ENCODE data around the gene TMEM54.

Gene TMEM54

DNA sequence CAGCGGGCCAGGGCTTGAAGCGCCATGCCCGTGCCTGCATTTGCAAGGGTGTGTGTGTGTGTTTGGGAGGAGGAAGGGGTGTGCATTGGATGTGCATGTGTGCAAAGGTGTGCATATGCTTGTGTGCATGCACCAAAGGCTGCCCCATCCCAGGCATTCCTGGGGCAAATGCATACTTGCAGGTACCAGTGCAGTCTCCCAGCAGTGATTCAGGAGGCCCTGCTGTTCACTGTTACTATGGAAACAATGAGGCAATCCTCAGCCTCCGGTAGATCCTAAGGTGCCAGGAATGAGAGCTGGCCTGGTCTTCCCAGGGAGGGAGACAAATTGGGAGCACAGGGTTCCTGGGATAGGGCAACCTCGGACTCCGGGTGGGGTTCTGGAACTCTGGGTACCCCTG lies 23.0 kb downstream of the TMEM54 start:
- no peak for DNase-seq

GRCh38 chr1:32877211-32878110 lies 23.7 kb downstream of the TMEM54 start:
- peak; percentile 56 for DNase-seq

DNA sequence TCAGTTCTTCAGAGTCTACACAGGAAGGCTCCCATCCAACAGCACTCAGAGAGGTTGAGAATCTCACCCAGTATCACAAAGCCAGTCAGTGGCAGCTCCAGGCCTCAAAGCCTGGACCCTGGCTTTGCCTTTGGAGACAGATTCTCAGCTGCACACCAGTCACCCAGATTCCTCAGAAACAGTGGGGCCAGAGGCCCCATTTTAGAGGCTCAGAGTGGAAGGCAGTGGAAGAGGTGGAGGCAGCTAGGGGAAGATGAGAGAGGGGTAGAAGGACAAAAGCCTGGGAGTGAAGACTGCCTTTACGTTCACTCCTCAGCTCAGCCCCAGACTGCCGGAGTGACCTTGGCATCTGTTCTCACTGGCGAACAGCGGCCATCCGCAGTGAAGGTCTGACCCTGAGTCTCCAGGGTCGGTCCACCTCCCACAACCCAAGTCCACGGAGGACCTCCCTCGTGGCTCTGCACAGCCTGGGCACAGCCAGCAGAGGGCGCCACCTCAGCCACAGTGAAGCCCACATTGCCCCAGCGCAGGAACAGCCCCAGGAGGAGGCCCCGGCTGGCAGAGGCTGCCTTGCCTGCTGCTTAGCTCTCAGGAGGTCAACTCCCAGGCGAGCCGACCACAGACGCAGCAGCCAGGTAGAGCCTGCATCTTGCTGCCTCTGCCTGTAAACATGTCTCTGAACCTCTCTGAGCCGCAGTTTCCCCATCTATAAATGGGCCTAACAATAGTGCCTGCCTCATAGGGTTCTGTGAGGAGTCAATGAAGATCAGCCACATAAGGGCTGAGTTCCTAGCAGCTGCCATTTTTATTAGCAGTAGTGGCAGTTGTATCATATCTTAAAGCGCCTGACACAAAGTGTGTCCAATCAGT lies 24.6 kb downstream of the TMEM54 start:
- peak; percentile 73 for DNase-seq

- no peak for DNase-seq
Measured at GRCh38 chr1:32874860-32875752, 26.1 kb downstream of the TMEM54 start.

DNA sequence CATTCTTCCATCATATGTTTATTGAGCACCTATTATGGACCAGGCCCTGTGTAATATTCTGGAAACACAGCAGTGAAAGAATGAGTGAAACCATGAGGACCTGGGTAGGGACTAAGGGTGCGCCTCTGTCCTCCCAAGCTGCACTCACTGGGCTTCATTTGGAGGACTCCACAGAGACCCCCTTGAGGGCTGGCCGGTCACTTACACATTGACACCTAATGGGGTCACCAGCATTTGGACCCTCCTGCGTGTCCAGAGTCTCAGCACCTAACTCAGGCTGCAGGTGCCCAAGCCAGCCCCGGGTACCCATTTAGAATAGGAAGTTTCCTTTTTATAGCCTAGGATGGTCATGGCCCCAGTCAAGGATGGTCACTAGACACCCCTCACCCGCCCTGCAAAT lies 27.7 kb downstream of the TMEM54 start:
- peak; percentile 25 for DNase-seq

- peak; percentile 30 for DNase-seq
Measured at GRCh38 chr1:32872192-32872460, 29.1 kb downstream of the TMEM54 start.

- DNase-seq = peak; percentile 54
Measured at GRCh38 chr1:32871364-32872191, 29.6 kb downstream of the TMEM54 start.

DNA sequence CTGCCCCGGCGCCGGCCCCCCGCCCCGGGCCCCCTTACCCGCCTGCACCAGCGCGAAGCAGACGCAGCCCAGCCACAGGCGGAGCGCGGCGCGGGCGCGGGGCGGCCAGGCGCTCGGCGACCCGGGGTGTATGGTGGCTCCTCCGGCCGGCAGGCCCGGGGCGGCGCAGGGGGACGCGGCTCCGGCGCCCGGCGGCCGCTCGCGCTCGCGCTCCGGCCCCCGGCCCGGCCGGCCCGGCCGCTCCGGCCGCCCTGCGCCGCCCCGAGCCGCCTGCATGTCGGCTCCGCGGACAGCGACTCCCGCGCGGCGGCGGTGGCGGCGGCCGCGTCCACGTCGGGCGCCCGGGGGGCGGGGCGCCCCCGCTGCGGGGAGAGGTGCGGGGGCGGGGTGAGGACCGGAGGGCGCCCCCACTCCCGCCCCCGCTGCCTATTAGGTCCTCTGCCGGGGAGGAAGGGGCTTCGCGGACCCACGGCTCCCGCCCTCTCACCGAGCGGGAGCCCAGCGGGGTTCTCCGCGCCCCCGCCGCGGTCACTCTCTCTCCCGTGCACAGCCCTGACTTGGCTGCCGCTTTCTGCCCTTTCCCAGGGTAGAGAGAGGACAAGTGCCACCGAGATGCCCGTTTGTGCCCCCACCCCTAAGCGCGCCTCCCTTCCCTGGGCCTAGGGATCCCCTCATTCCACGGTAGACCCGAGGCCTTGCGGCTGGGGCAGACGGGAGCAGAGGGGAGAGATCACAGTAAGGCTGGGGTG lies 30.4 kb downstream of the TMEM54 start, which contains the start of gene FNDC5:
Gene FNDC5 (minus strand): TSS at position 298 of the 749 bp plus-strand sequence.
- peak; percentile 57 for DNase-seq

- peak; percentile 53 for DNase-seq
Measured at GRCh38 chr1:32869923-32870614, 31.1 kb downstream of the TMEM54 start.

GRCh38 chr1:32868806-32869455 lies 32.3 kb downstream of the TMEM54 start:
- peak; percentile 55 for DNase-seq

DNA sequence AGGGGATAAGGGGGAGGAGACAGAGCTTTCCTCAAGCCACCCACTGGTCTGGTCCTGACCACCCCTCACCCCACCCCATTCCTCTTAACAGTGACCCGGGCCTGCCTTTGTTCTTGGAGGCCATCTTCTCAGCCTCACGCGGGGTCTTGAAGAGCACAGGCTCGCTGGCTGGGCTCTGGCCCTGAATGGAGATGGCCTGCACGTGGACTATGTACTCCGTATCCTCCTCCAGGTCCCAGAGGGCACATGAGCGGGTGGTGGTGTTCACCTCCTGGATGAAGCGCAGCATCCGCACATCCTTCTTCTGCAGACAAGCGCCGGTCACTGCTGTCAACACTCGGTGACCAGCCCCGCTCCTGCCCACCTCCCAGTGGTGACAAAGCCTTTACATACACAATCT lies 33.1 kb downstream of the TMEM54 start:
- DNase-seq = peak; percentile 31

GRCh38 chr1:32867671-32868070 lies 33.5 kb downstream of the TMEM54 start:
- no peak for DNase-seq

GRCh38 chr1:32867151-32867550 lies 34.0 kb downstream of the TMEM54 start:
- no peak for DNase-seq

DNA sequence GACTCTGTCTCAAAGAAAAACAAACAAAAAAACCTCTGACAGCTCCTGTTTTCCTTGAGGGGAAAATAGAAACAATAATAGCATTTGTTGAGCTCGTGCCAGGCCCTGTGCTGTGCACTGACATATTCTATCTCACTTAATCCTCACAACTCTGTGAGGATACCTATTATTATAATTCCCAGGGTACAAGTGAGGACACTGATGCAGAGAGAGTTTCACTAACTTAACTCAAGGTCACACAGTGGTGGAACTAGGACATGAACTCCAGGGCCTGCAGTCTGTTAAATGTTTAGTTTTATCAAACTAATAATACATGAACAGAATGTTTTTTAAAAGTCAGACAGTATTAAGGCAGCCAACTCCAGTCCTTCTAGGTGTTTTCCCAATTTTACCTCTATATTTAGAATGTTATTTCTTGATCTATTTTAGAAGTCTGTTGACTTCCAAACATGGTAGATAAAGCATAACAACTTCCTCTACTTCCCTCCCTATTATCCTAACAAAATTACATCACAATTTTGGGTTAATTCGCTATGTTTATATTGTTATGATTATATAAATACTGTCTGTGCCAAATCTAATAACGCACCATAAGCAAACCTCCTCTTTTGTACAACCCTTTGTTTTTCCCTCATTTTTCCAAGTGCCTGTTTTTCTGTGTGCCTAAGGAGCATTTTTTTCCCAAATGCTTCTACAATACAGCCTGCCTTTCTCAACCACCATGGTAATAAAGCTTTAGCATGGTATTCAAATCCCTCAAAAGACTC lies 35.4 kb downstream of the TMEM54 start:
- DNase-seq = no peak

GRCh38 chr1:32864375-32865019 lies 36.7 kb downstream of the TMEM54 start:
- DNase-seq = peak; percentile 24

GRCh38 chr1:32863881-32864245 lies 37.3 kb downstream of the TMEM54 start:
- peak; percentile 58 for DNase-seq

- DNase-seq = no peak
Measured at GRCh38 chr1:32863218-32863880, 37.8 kb downstream of the TMEM54 start.

All from activated effector memory CD4-positive, alpha-beta T cell treated with anti-CD3 and anti-CD28 coated beads, Interleukin-2, amount 50 U/mL, for 16 hours (primary cell).